ENCODE results near the gene RBM20.

RBM20 gene

GRCh38 chr10:110806335-110806734 lies 162.2 kb downstream of the RBM20 start (continued):
- TF ChIP-seq ZFP30 (CRISPR knock-in tag; IDR thresholded peaks at IDR 0.05) (no peak), SNAI2 (CRISPR knock-in tag; IDR thresholded peaks at IDR 0.05) (no peak), ARNTL (CRISPR knock-in tag; IDR thresholded peaks at IDR 0.05; ENCODE audit: borderline replicate concordance, low read depth) (no peak)

GRCh38 chr10:110808123-110808522 lies 164.0 kb downstream of the RBM20 start:
- ATAC-seq = no peak
- TF ChIP-seq ESRRG (CRISPR knock-in tag; IDR thresholded peaks at IDR 0.05) = no peak
- no peak for TF ChIP-seq BACH2 (CRISPR knock-in tag; IDR thresholded peaks at IDR 0.05; ENCODE audit: borderline replicate concordance)
- TF ChIP-seq TOX (CRISPR knock-in tag; IDR thresholded peaks at IDR 0.05; ENCODE audit: borderline replicate concordance) = no peak
- TF ChIP-seq CSDC2 (CRISPR knock-in tag; IDR thresholded peaks at IDR 0.05) = no peak
- no peak for TF ChIP-seq GLIS3 (CRISPR knock-in tag; IDR thresholded peaks at IDR 0.05)
- TF ChIP-seq ZFP30 (CRISPR knock-in tag; IDR thresholded peaks at IDR 0.05) = no peak
- TF ChIP-seq ZNF8 (CRISPR knock-in tag; IDR thresholded peaks at IDR 0.05) = no peak
- TF ChIP-seq ZNF565 (CRISPR knock-in tag; conservative IDR thresholded peaks at IDR 0.05; ENCODE audit: low read depth) = no peak
- TF ChIP-seq TCF4 (CRISPR knock-in tag; IDR thresholded peaks at IDR 0.05; ENCODE audit: borderline replicate concordance) = no peak
- no peak for TF ChIP-seq ARNTL (CRISPR knock-in tag; IDR thresholded peaks at IDR 0.05; ENCODE audit: borderline replicate concordance, low read depth)
- TF ChIP-seq, protein P1, sequence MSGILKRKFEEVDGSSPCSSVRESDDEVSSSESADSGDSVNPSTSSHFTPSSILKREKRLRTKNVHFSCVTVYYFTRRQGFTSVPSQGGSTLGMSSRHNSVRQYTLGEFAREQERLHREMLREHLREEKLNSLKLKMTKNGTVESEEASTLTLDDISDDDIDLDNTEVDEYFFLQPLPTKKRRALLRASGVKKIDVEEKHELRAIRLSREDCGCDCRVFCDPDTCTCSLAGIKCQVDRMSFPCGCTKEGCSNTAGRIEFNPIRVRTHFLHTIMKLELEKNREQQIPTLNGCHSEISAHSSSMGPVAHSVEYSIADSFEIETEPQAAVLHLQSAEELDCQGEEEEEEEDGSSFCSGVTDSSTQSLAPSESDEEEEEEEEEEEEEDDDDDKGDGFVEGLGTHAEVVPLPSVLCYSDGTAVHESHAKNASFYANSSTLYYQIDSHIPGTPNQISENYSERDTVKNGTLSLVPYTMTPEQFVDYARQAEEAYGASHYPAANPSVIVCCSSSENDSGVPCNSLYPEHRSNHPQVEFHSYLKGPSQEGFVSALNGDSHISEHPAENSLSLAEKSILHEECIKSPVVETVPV (CRISPR knock-in tag; IDR thresholded peaks at IDR 0.05) = no peak
- no peak for TF ChIP-seq ZC3H10 (CRISPR knock-in tag; IDR thresholded peaks at IDR 0.05)
- no peak for TF ChIP-seq ZFP3 (CRISPR knock-in tag; IDR thresholded peaks at IDR 0.05)
- TF ChIP-seq PPARA (CRISPR knock-in tag; IDR thresholded peaks at IDR 0.05; ENCODE audit: borderline replicate concordance) = no peak
- no peak for TF ChIP-seq SNAI2 (CRISPR knock-in tag; IDR thresholded peaks at IDR 0.05)
- TF ChIP-seq OSR1 (CRISPR knock-in tag; IDR thresholded peaks at IDR 0.05) = no peak
- TF ChIP-seq, protein P2, sequence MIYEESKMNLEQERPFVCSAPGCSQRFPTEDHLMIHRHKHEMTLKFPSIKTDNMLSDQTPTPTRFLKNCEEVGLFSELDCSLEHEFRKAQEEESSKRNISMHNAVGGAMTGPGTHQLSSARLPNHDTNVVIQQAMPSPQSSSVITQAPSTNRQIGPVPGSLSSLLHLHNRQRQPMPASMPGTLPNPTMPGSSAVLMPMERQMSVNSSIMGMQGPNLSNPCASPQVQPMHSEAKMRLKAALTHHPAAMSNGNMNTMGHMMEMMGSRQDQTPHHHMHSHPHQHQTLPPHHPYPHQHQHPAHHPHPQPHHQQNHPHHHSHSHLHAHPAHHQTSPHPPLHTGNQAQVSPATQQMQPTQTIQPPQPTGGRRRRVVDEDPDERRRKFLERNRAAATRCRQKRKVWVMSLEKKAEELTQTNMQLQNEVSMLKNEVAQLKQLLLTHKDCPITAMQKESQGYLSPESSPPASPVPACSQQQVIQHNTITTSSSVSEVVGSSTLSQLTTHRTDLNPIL (CRISPR knock-in tag; IDR thresholded peaks at IDR 0.05; ENCODE audit: low read depth) = no peak
- no peak for TF ChIP-seq PATZ1 (CRISPR knock-in tag; IDR thresholded peaks at IDR 0.05; ENCODE audit: borderline replicate concordance)
- TF ChIP-seq, protein P3, sequence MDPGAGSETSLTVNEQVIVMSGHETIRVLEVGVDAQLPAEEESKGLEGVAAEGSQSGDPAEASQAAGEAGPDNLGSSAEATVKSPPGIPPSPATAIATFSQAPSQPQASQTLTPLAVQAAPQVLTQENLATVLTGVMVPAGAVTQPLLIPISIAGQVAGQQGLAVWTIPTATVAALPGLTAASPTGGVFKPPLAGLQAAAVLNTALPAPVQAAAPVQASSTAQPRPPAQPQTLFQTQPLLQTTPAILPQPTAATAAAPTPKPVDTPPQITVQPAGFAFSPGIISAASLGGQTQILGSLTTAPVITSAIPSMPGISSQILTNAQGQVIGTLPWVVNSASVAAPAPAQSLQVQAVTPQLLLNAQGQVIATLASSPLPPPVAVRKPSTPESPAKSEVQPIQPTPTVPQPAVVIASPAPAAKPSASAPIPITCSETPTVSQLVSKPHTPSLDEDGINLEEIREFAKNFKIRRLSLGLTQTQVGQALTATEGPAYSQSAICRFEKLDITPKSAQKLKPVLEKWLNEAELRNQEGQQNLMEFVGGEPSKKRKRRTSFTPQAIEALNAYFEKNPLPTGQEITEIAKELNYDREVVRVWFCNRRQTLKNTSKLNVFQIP (CRISPR knock-in tag; IDR thresholded peaks at IDR 0.05; ENCODE audit: borderline replicate concordance, low read depth) = no peak

DNA sequence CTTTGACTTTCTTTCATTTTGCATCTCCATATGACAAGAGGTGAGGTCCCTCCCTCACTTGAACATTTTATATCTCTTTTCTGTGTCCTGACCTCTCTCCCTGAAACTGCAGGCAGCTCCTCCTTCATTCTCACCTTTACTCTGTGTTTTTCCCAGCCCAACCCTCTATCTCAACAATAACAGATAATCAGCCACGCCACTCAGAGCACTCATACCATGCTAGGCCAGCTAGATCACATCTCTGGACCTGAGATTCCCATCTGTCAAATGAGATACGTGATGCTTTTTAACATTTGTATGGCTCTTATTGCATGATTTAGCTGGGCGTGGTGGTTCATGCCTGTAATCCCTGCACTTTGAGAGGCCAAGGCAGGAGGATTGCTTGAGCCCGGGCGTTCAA lies 164.5 kb downstream of the RBM20 start:
- TF ChIP-seq OSR1 (CRISPR knock-in tag; IDR thresholded peaks at IDR 0.05) (no peak), PATZ1 (CRISPR knock-in tag; IDR thresholded peaks at IDR 0.05; ENCODE audit: borderline replicate concordance) (no peak), BACH2 (CRISPR knock-in tag; IDR thresholded peaks at IDR 0.05; ENCODE audit: borderline replicate concordance) (no peak), ISL1 (CRISPR knock-in tag; IDR thresholded peaks at IDR 0.05) (no peak), ZNF70 (CRISPR knock-in tag; IDR thresholded peaks at IDR 0.05) (no peak), TCF4 (CRISPR knock-in tag; IDR thresholded peaks at IDR 0.05; ENCODE audit: borderline replicate concordance) (no peak), ZC3H10 (CRISPR knock-in tag; IDR thresholded peaks at IDR 0.05) (no peak), ZNF565 (CRISPR knock-in tag; conservative IDR thresholded peaks at IDR 0.05; ENCODE audit: low read depth) (no peak), TOX (CRISPR knock-in tag; IDR thresholded peaks at IDR 0.05; ENCODE audit: borderline replicate concordance) (no peak), RARB (CRISPR knock-in tag; IDR thresholded peaks at IDR 0.05) (no peak), ARNTL (CRISPR knock-in tag; IDR thresholded peaks at IDR 0.05; ENCODE audit: borderline replicate concordance, low read depth) (no peak)
- TF ChIP-seq, protein P3 (CRISPR knock-in tag; IDR thresholded peaks at IDR 0.05; ENCODE audit: borderline replicate concordance, low read depth) = no peak
- TF ChIP-seq, protein P1 (CRISPR knock-in tag; IDR thresholded peaks at IDR 0.05) = no peak
- ATAC-seq = no peak

Measured in SK-N-SH treated with all-trans-retinoic acid at 6 μM for 48 hours (cell line).